HepG2 (cell line): ENCODE data around the gene AAGAB. TPM values are rescaled to one million over a fixed set of nuclear protein-coding genes. Genes with fewer than 3 reads are reported as not detected.

Experiments
- ATAC-seq: fragments of 200-7000 bp; cut with Tn5 transposase; 3 replicates; pipeline ENCODE4 v1.9.1; 2020; ENCODE audit warnings: mild to moderate bottlenecking, moderate library complexity
- BruUV-seq: library from RNA; stranded (reverse); fragments of 400-500 nt; replicated peaks from 2 replicates; lab custom pipeline; 2021; lab: Mats Ljungman, UMichigan
- CTCF ChIA-PET: fragments of 300-600 bp; formaldehyde crosslinking; extraction: SDS; loops from one replicate; lab custom pipeline; 2021; ENCODE audit warnings: low total read pairs, inconsistent platforms, low intra/inter-chr PET ratio; lab: Yijun Ruan, JAX
- POLR2A ChIA-PET: fragments of 350-600 bp; sonication (Branson Sonifier 250); formaldehyde crosslinking; loops from one replicate; lab custom pipeline; 2020; ENCODE audit warnings: antibody characterized with exemption, inconsistent platforms; lab: Yijun Ruan, JAX
- DNase-seq: peaks from one replicate; pipeline ENCODE4 v3.0.0-alpha.2; 2015; ENCODE audit warnings: low spot score
- FAIRE-seq: peaks from 3 replicates; lab custom pipeline; 2011; peaks lifted over from hg19 to GRCh38; lab: Jason Lieb, UNC
- H2AFZ ChIP-seq: one replicate; pipeline ENCODE4 v1.6.1; 2011; ENCODE audit warnings: low read length, inconsistent platforms
- H3K27ac ChIP-seq: fragments of 300-600 bp; 3 replicates; pipeline ENCODE4 v1.8.0; 2011; ENCODE audit warnings: mixed run types, mild to moderate bottlenecking, mixed read lengths, low read length, inconsistent platforms; ENCODE audit not compliant: insufficient read depth; ENCODE audit errors: extremely low read length
- H3K27me3 ChIP-seq, 2 experiments: fragments of 200-600 bp in 1 of 2; 2 replicates in 1 of 2; 3 replicates in 1 of 2; pipeline versions ENCODE4 v1.6.0 to v1.8.0; 2011; ENCODE audit warnings: low read length in 2 of 2, mild to moderate bottlenecking in 2 of 2, moderate library complexity in 2 of 2, inconsistent platforms in 1 of 2; ENCODE audit not compliant: insufficient read depth in 2 of 2, control insufficient read depth in 1 of 2
- H3K36me3 ChIP-seq, 2 experiments: fragments of 200-600 bp in 1 of 2; replicated peaks in 1 of 2; 2 replicates in 1 of 2; 3 replicates in 1 of 2; pipeline versions ENCODE4 v1.5.1 to v1.8.0; 2011; ENCODE audit warnings: low read length in 2 of 2, inconsistent platforms in 1 of 2; ENCODE audit not compliant: insufficient read depth in 2 of 2, control insufficient read depth in 1 of 2
- H3K4me1 ChIP-seq: 2 replicates; pipeline ENCODE4 v1.5.1; 2012; ENCODE audit warnings: low read length, inconsistent platforms; ENCODE audit not compliant: insufficient read depth
- H3K4me2 ChIP-seq: 2 replicates; pipeline ENCODE4 v1.6.0; 2011; ENCODE audit warnings: low read depth, low read length, inconsistent platforms
- H3K4me3 ChIP-seq, 3 experiments: fragments of 200-600 bp in 1 of 3; sonication (generic), shearing (Covaris generic) in 1 of 3; replicated peaks in 1 of 3; 2 replicates each; pipeline ENCODE4 v1.5.1; 2011 to 2016; ENCODE audit warnings: low read length in 3 of 3, inconsistent platforms in 2 of 3, low read depth in 2 of 3, mild to moderate bottlenecking in 2 of 3, control low read depth in 1 of 3, mixed read lengths in 1 of 3; ENCODE audit not compliant: insufficient read depth in 1 of 3
- H3K79me2 ChIP-seq: one replicate; pipeline ENCODE4 v1.6.1; 2011; ENCODE audit warnings: low read length, inconsistent platforms; ENCODE audit not compliant: insufficient read depth
- H3K9ac ChIP-seq: 2 replicates; pipeline ENCODE4 v1.6.0; 2011; ENCODE audit warnings: mild to moderate bottlenecking, low read depth, low read length, inconsistent platforms; ENCODE audit not compliant: insufficient read depth
- H3K9me3 ChIP-seq: 2 replicates; pipeline ENCODE4 v1.5.1; 2012; ENCODE audit warnings: mild to moderate bottlenecking, low read length
- H4K20me1 ChIP-seq: 2 replicates; pipeline ENCODE4 v1.6.0; 2011; ENCODE audit warnings: inconsistent platforms, mild to moderate bottlenecking, low read length, moderate library complexity; ENCODE audit not compliant: insufficient read depth
- CBFB ChIP-seq: sonication (generic); formaldehyde crosslinking; IDR thresholded peaks from 2 replicates; pipeline ENCODE4 v1.4.0; 2020; ENCODE audit warnings: missing genetic modification reagents
- DMTF1 ChIP-seq: sonication (generic); formaldehyde crosslinking; IDR thresholded peaks from 2 replicates; pipeline ENCODE4 v1.4.0; 2020; ENCODE audit warnings: mild to moderate bottlenecking, missing genetic modification reagents
- IRF9 ChIP-seq: sonication (generic); formaldehyde crosslinking; IDR thresholded peaks from 2 replicates; pipeline ENCODE4 v1.8.0; 2022; ENCODE audit warnings: missing genetic modification reagents, mild to moderate bottlenecking, borderline replicate concordance
- NBN ChIP-seq: fragments of 450-650 bp; conservative IDR thresholded peaks from 2 replicates; pipeline ENCODE4 v1.6.1; 2017
- POLR2A ChIP-seq, 2 experiments: IDR thresholded peaks; 2 replicates each; pipeline ENCODE4 v1.6.1; 2011; ENCODE audit warnings: low read depth in 2 of 2, low read length in 2 of 2, mild to moderate bottlenecking in 1 of 2, moderate library complexity in 1 of 2; ENCODE audit not compliant: insufficient read depth in 1 of 2
- POLR2AphosphoS2 ChIP-seq: IDR thresholded peaks from 2 replicates; pipeline ENCODE4 v1.6.1; 2011; ENCODE audit warnings: low read depth, low read length, improper control_type of control experiment
- POLR2G ChIP-seq: fragments of 200-400 bp; formaldehyde crosslinking; IDR thresholded peaks from 2 replicates; pipeline ENCODE4 v1.6.1; 2018; ENCODE audit warnings: mild to moderate bottlenecking, low read depth, low read length, moderate library complexity
- RARA ChIP-seq: IDR thresholded peaks from 2 replicates; pipeline ENCODE4 v1.6.1; 2016; ENCODE audit warnings: missing genetic modification reagents, missing compliant biosample characterization
- REL ChIP-seq: sonication (generic); formaldehyde crosslinking; conservative IDR thresholded peaks from 2 replicates; pipeline ENCODE4 v1.8.0; 2022; ENCODE audit warnings: mild to moderate bottlenecking, missing genetic modification reagents, moderate library complexity
- RNF219 ChIP-seq: sonication (generic); formaldehyde crosslinking; IDR thresholded peaks from 2 replicates; pipeline ENCODE4 v1.5.0; 2020; ENCODE audit warnings: mild to moderate bottlenecking, missing genetic modification reagents
- SUZ12 ChIP-seq: fragments of 150-350 bp; IDR thresholded peaks from 2 replicates; pipeline ENCODE4 v1.6.1; 2014; ENCODE audit warnings: low read depth, low read length
- UBTF ChIP-seq: sonication (generic); formaldehyde crosslinking; IDR thresholded peaks from 2 replicates; pipeline ENCODE4 v1.4.0; 2020; ENCODE audit warnings: mild to moderate bottlenecking, missing genetic modification reagents
- ZNF530 ChIP-seq: sonication (generic); formaldehyde crosslinking; IDR thresholded peaks from 2 replicates; pipeline ENCODE4 v1.5.0; 2020; ENCODE audit warnings: low read depth, mild to moderate bottlenecking, missing genetic modification reagents
- ZNF724P ChIP-seq: sonication (generic); formaldehyde crosslinking; IDR thresholded peaks from 2 replicates; pipeline ENCODE4 v1.8.0; 2022; ENCODE audit warnings: missing genetic modification reagents, borderline replicate concordance
- ZNF883 ChIP-seq: sonication (generic); formaldehyde crosslinking; IDR thresholded peaks from 2 replicates; pipeline ENCODE4 v1.5.1; 2020; ENCODE audit warnings: mild to moderate bottlenecking, missing genetic modification reagents; ENCODE audit errors: not compliant biosample characterization
- WGBS: methylation state at CpG from one replicate; pipeline ENCODE4 v1.1.6; 2017; ENCODE audit warnings: low lambda C conversion rate; 5-methylcytosine and 5-hydroxymethylcytosine counted together
- in situ Hi-C: cut with HindIII; loops from 2 replicates; pipeline ENCODE4 v1.10.0; 2017; ENCODE audit warnings: low pct_unique_long_range_greater_than_20kb; ENCODE audit not compliant: extremely low pct_ligation_motif_present
- intact Hi-C: fragments of 100-400 bp; cut with micrococcal nuclease; formaldehyde crosslinking; loops from one replicate; pipeline ENCODE4 v1.10.0; 2022; ENCODE audit not compliant: unreplicated experiment
- polyA plus RNA-seq, 8 experiments: library from polyadenylated mRNA; depleted of rRNA in 3 of 8; stranded (reverse) in 7 of 8; unstranded in 1 of 8; fragments of >200 nt; fragmentation: Illumina TruSeq in 4 of 8; extraction: Trizol in 4 of 8; gene quantifications; 2 replicates each; pipeline versions ENCODE4 v1.2.1 to v1.2.3, GENCODE V29; 2011 to 2016; ENCODE audit warnings: low read depth in 4 of 8, missing spikeins in 1 of 8, mixed read lengths in 1 of 8; ENCODE audit not compliant: insufficient read depth in 1 of 8
- total RNA-seq, 5 experiments: library from RNA; depleted of rRNA; stranded (reverse); fragments of >200 nt; fragmentation: Illumina TruSeq; extraction: Trizol; gene quantifications; 2 replicates each; pipeline ENCODE4 v1.2.3, GENCODE V29; 2016; ENCODE audit warnings: low read depth in 1 of 5

The AAGAB gene
- total and polyA plus RNA-seq, 2 of the 13 experiments (the other 11 are each of a cell fraction or from before 2014, with no cell fraction given) = 8.0 to 34.9 TPM

- no peak for TF ChIP-seq CBFB (CRISPR knock-in tag)
- 0 out of 2 replicates have a peak, but pooled peaks have one; percentile 2 for TF ChIP-seq POLR2G
- TF ChIP-seq RNF219 (CRISPR knock-in tag) = no peak
- TF ChIP-seq REL (CRISPR knock-in tag) = no peak
- no peak for TF ChIP-seq POLR2AphosphoS2
- TF ChIP-seq DMTF1 = no peak
- TF ChIP-seq UBTF (CRISPR knock-in tag) = no peak
- 0 out of 4 replicates have a peak, but pooled peaks of 1 of the 2 experiments have one; percentile 14 for TF ChIP-seq POLR2A (IDR thresholded peaks at IDR 0.05; ENCODE audit: insufficient read depth in 1 of 2, low read depth in 2 of 2, low read length in 2 of 2)
- TF ChIP-seq ZNF530 (CRISPR knock-in tag) = no peak
- no peak for TF ChIP-seq ZNF724P (CRISPR knock-in tag)
- no peak for TF ChIP-seq IRF9 (CRISPR knock-in tag)
- no peak for TF ChIP-seq NBN
- TF ChIP-seq ZNF883 (CRISPR knock-in tag) = no peak
- no peak for TF ChIP-seq RARA (CRISPR knock-in tag)
- TF ChIP-seq SUZ12 = no peak
- TF ChIP-seq, all 625 proteins: peak for 2
- H3K4me2 ChIP-seq = no peak overlapping the region
- no peaks in the 10 kb centered on the region for H3K27me3 ChIP-seq
- BruUV-seq = no TSS peak
- intact Hi-C loops (no loop called here), in situ Hi-C loops (no loop called here)
- no peaks in the 10 kb centered on the region for H3K9me3 ChIP-seq
- 90% methylated on average over 6 of the region's 6 CpGs for WGBS
- peaks cover 10 to 13% of the 10 kb centered on the region in 2 experiments; a peak in 4 of 5 replicates for H3K36me3 ChIP-seq
- DNase-seq (no peak), FAIRE-seq (no peak), ATAC-seq (no peak)
- peaks cover 8% of the 10 kb centered on the region for H3K4me1 ChIP-seq
- POLR2A ChIA-PET = interaction anchor here (0.7 to 1.7 kb wide), 2 partner anchors 166 to 252 kb away, joined by 3 to 5 read pairs; no protein-coding TSS in a partner anchor
- no peaks in the 10 kb centered on the region for H3K79me2 ChIP-seq
- no peaks in the 10 kb centered on the region for H4K20me1 ChIP-seq
- no peak overlapping the region for H2AFZ ChIP-seq
- CTCF ChIA-PET = no interaction called here
- no peak overlapping the region for H3K27ac ChIP-seq
- H3K4me3 ChIP-seq = no peak overlapping the region
- no peak overlapping the region for H3K9ac ChIP-seq
These were observed 58.2 kb downstream of the AAGAB start for GRCh38 chr15:67196222-67196621.
